HepG2 (cell line): ENCODE measurements around the gene POLR2M. TPM values are rescaled to one million over a fixed set of nuclear protein-coding genes. Genes with fewer than 3 reads are reported as not detected.
A peak's percentile ranks its signal among the peaks of the same experiment; 100 is the strongest.

Experiments used
- CBX5 ChIP-seq: sonication (generic); formaldehyde crosslinking; IDR thresholded peaks from 2 replicates; pipeline ENCODE4 v1.4.0; 2020; ENCODE audit warnings: missing genetic modification reagents, borderline replicate concordance
- CSRNP2 ChIP-seq: sonication (generic); formaldehyde crosslinking; conservative IDR thresholded peaks from 2 replicates; pipeline ENCODE4 v1.8.0; 2022; ENCODE audit warnings: low read depth, missing genetic modification reagents
- ETS1 ChIP-seq: sonication (generic); formaldehyde crosslinking; IDR thresholded peaks from 2 replicates; pipeline ENCODE4 v1.4.0; 2020; ENCODE audit warnings: missing genetic modification reagents
- HNRNPH1 ChIP-seq: fragments of 200-400 bp; formaldehyde crosslinking; optimal IDR thresholded peaks from 2 replicates; pipeline ENCODE3; 2017; ENCODE audit warnings: mild to moderate bottlenecking, low read depth, low read length
- KLF6 ChIP-seq: IDR thresholded peaks from 2 replicates; pipeline ENCODE4 v1.8.0; 2016; ENCODE audit warnings: missing biosample characterization, missing genetic modification reagents
- MIER3 ChIP-seq: IDR thresholded peaks from 2 replicates; pipeline ENCODE4 v1.6.1; 2016; ENCODE audit warnings: missing compliant biosample characterization, borderline replicate concordance
- MTA1 ChIP-seq: sonication (generic); formaldehyde crosslinking; IDR thresholded peaks from 2 replicates; pipeline ENCODE4 v1.4.0; 2020; ENCODE audit warnings: missing genetic modification reagents, mild to moderate bottlenecking, borderline replicate concordance
- NR2C2 ChIP-seq: sonication (generic); formaldehyde crosslinking; IDR thresholded peaks from 2 replicates; pipeline ENCODE4 v1.4.0; 2020; ENCODE audit warnings: missing genetic modification reagents, mild to moderate bottlenecking, moderate library complexity, borderline replicate concordance
- RFXAP ChIP-seq: sonication (generic); formaldehyde crosslinking; IDR thresholded peaks from 2 replicates; pipeline ENCODE4 v1.4.0; 2020; ENCODE audit warnings: missing genetic modification reagents, borderline replicate concordance
- SKIL ChIP-seq: sonication (generic); formaldehyde crosslinking; IDR thresholded peaks from 2 replicates; pipeline ENCODE4 v1.8.0; 2022; ENCODE audit warnings: missing genetic modification reagents, mild to moderate bottlenecking, moderate library complexity, borderline replicate concordance
- ZBTB38 ChIP-seq: sonication (generic); formaldehyde crosslinking; IDR thresholded peaks from 2 replicates; pipeline ENCODE4 v1.5.1; 2020; ENCODE audit warnings: mild to moderate bottlenecking, missing genetic modification reagents
- ZNF317 ChIP-seq: sonication (generic); formaldehyde crosslinking; IDR thresholded peaks from 2 replicates; pipeline ENCODE4 v1.5.0; 2020; ENCODE audit warnings: mild to moderate bottlenecking, missing genetic modification reagents
- ZNF546 ChIP-seq: sonication (generic); formaldehyde crosslinking; conservative IDR thresholded peaks from 2 replicates; pipeline ENCODE4 v1.8.1; 2023; ENCODE audit warnings: mild to moderate bottlenecking, missing genetic modification reagents
- ZNF564 ChIP-seq: sonication (generic); formaldehyde crosslinking; IDR thresholded peaks from 2 replicates; pipeline ENCODE4 v1.8.1; 2023; ENCODE audit warnings: mild to moderate bottlenecking, missing genetic modification reagents
- polyA plus RNA-seq, 8 experiments: library from polyadenylated mRNA; depleted of rRNA in 3 of 8; stranded (reverse) in 7 of 8; unstranded in 1 of 8; fragments of >200 nt; fragmentation: Illumina TruSeq in 4 of 8; extraction: Trizol in 4 of 8; gene quantifications; 2 replicates each; pipeline versions ENCODE4 v1.2.1 to v1.2.3, GENCODE V29; 2011 to 2016; ENCODE audit warnings: low read depth in 4 of 8, missing spikeins in 1 of 8, mixed read lengths in 1 of 8; ENCODE audit not compliant: insufficient read depth in 1 of 8
- total RNA-seq, 5 experiments: library from RNA; depleted of rRNA; stranded (reverse); fragments of >200 nt; fragmentation: Illumina TruSeq; extraction: Trizol; gene quantifications; 2 replicates each; pipeline ENCODE4 v1.2.3, GENCODE V29; 2016; ENCODE audit warnings: low read depth in 1 of 5
- TF ChIP-seq, protein P1 (sequence below): sonication (generic); formaldehyde crosslinking; IDR thresholded peaks from one replicate; pipeline ENCODE4 v1.5.1; 2020; ENCODE audit warnings: mild to moderate bottlenecking, missing genetic modification reagents; ENCODE audit errors: not compliant biosample characterization

The POLR2M gene
- total and polyA plus RNA-seq, 2 of the 13 experiments (the other 11 are each of a cell fraction or from before 2014, with no cell fraction given): 25.9 to 48.5 TPM

- TF ChIP-seq CSRNP2 (CRISPR knock-in tag): no peak
- TF ChIP-seq MIER3 (CRISPR knock-in tag): peak; percentile 18; the same call in 1 of the 2 replicates
- TF ChIP-seq ETS1 (CRISPR knock-in tag): no peak; the same call in 1 of the 2 replicates
- TF ChIP-seq ZNF317 (CRISPR knock-in tag): 0 out of 2 replicates have a peak, but pooled peaks have one; percentile 78
- TF ChIP-seq, protein P1, sequence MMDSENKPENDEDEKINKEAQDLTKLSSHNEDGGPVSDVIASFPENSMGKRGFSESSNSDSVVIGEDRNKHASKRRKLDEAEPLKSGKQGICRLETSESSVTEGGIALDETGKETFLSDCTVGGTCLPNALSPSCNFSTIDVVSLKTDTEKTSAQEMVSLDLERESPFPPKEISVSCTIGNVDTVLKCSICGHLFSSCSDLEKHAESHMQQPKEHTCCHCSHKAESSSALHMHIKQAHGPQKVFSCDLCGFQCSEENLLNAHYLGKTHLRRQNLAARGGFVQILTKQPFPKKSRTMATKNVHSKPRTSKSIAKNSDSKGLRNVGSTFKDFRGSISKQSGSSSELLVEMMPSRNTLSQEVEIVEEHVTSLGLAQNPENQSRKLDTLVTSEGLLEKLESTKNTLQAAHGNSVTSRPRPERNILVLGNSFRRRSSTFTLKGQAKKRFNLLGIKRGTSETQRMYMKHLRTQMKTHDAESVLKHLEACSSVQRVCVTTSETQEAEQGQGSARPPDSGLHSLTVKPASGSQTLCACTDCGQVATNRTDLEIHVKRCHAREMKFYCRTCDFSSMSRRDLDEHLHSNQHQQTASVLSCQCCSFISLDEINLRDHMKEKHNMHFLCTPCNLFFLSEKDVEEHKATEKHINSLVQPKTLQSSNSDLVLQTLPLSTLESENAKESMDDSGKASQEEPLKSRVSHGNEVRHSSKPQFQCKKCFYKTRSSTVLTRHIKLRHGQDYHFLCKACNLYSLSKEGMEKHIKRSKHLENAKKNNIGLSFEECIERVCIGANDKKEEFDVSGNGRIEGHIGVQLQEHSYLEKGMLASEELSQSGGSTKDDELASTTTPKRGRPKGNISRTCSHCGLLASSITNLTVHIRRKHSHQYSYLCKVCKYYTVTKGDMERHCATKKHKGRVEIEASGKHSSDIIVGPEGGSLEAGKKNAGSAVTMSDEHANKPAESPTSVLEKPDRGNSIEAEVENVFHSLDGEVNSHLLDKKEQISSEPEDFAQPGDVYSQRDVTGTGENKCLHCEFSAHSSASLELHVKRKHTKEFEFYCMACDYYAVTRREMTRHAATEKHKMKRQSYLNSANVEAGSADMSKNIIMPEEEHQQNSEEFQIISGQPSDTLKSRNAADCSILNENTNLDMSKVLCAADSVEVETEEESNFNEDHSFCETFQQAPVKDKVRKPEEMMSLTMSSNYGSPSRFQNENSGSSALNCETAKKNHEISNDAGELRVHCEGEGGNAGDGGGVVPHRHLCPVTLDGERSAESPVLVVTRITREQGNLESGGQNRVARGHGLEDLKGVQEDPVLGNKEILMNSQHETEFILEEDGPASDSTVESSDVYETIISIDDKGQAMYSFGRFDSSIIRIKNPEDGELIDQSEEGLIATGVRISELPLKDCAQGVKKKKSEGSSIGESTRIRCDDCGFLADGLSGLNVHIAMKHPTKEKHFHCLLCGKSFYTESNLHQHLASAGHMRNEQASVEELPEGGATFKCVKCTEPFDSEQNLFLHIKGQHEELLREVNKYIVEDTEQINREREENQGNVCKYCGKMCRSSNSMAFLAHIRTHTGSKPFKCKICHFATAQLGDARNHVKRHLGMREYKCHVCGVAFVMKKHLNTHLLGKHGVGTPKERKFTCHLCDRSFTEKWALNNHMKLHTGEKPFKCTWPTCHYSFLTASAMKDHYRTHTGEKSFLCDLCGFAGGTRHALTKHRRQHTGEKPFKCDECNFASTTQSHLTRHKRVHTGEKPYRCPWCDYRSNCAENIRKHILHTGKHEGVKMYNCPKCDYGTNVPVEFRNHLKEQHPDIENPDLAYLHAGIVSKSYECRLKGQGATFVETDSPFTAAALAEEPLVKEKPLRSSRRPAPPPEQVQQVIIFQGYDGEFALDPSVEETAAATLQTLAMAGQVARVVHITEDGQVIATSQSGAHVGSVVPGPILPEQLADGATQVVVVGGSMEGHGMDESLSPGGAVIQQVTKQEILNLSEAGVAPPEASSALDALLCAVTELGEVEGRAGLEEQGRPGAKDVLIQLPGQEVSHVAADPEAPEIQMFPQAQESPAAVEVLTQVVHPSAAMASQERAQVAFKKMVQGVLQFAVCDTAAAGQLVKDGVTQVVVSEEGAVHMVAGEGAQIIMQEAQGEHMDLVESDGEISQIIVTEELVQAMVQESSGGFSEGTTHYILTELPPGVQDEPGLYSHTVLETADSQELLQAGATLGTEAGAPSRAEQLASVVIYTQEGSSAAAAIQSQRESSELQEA (CRISPR knock-in tag): peak; percentile 63
- no peak for TF ChIP-seq HNRNPH1
- TF ChIP-seq MTA1 (CRISPR knock-in tag): peak; percentile 48; the same call in 1 of the 2 replicates
- peak; percentile 34; the same call in 1 of the 2 replicates for TF ChIP-seq RFXAP (CRISPR knock-in tag)
- no peak for TF ChIP-seq ZNF546
- TF ChIP-seq ZBTB38 (CRISPR knock-in tag): peak; percentile 96
- peak; percentile 75; the same call in 1 of the 2 replicates for TF ChIP-seq ZNF564
- peak; percentile 48; the same call in 1 of the 2 replicates for TF ChIP-seq KLF6 (CRISPR knock-in tag)
- TF ChIP-seq SKIL (CRISPR knock-in tag): no peak
- peak; percentile 77 for TF ChIP-seq NR2C2 (CRISPR knock-in tag)
- peak; percentile 90; the same call in 1 of the 2 replicates for TF ChIP-seq CBX5
Measured at GRCh38 chr15:57706405-57707209, at the start of gene POLR2M (continued).
